SU-DHL-6 (cell line): ENCODE measurements around the gene GRID2.

ENCODE experiments used
- H2AFZ ChIP-seq: fragments of 200-600 bp; sonication (generic); 2 replicates; pipeline ENCODE4 v1.6.1; 2014; ENCODE audit warnings: low read depth, mild to moderate bottlenecking, moderate library complexity, mixed read lengths, antibody characterized with exemption, low read length; ENCODE audit not compliant: severe bottlenecking
- H3F3A ChIP-seq: fragments of 200-600 bp; shearing (Covaris generic); 2 replicates; pipeline ENCODE4 v1.6.0; 2016; ENCODE audit warnings: antibody characterized with exemption, mild to moderate bottlenecking; ENCODE audit not compliant: insufficient read depth
- H3K27ac ChIP-seq: fragments of 200-600 bp; sonication (generic); 2 replicates; pipeline ENCODE4 v1.5.1; 2016; ENCODE audit warnings: low read depth, mild to moderate bottlenecking, low read length, moderate library complexity, mixed read lengths
- H3K27me3 ChIP-seq: fragments of 200-600 bp; sonication (generic), shearing (Covaris generic); 2 replicates; pipeline ENCODE4 v1.6.0; 2014; ENCODE audit warnings: mild to moderate bottlenecking, low read length
- H3K36me3 ChIP-seq: fragments of 200-600 bp; sonication (generic); 2 replicates; pipeline ENCODE4 v1.6.1; 2014; ENCODE audit warnings: mild to moderate bottlenecking, low read length, mixed read lengths
- H3K4me2 ChIP-seq: fragments of 300-600, 200-600 bp; shearing (Covaris generic), sonication (generic); 2 replicates; pipeline ENCODE4 v1.6.0; 2014; ENCODE audit warnings: low read length, low read depth, mild to moderate bottlenecking; ENCODE audit not compliant: poor library complexity, severe bottlenecking
- H3K4me3 ChIP-seq: fragments of 200-600 bp; sonication (generic); 2 replicates; pipeline ENCODE4 v1.5.1; 2014; ENCODE audit warnings: antibody characterized with exemption, low read length, mild to moderate bottlenecking, mixed read lengths; ENCODE audit not compliant: insufficient read depth, poor library complexity, severe bottlenecking
- H3K79me2 ChIP-seq: fragments of 200-600 bp; sonication (generic); 2 replicates; pipeline ENCODE4 v1.6.1; 2014; ENCODE audit warnings: mild to moderate bottlenecking, low read length, moderate library complexity; ENCODE audit not compliant: insufficient read depth
- H3K9ac ChIP-seq: fragments of 200-600 bp; sonication (generic); 2 replicates; pipeline ENCODE4 v1.7.0; 2014; ENCODE audit warnings: mild to moderate bottlenecking, low read length
- H3K9me2 ChIP-seq: fragments of 200-600 bp; sonication (generic); replicated peaks from 2 replicates; pipeline ENCODE4 v1.6.1; 2014; ENCODE audit warnings: low read length; ENCODE audit not compliant: insufficient read depth
- H3K9me3 ChIP-seq: fragments of 200-600 bp; sonication (generic); 2 replicates; pipeline ENCODE4 v1.6.1; 2014; ENCODE audit warnings: low read length, mixed read lengths; ENCODE audit not compliant: insufficient read depth
- H4K20me1 ChIP-seq: fragments of 200-600 bp; sonication (generic); 2 replicates; pipeline ENCODE4 v1.6.1; 2014; ENCODE audit warnings: low read depth, mild to moderate bottlenecking, antibody characterized with exemption, low read length, moderate library complexity, mixed read lengths
- EZH2phosphoT487 ChIP-seq: fragments of 200-600 bp; sonication (generic), shearing (Covaris generic); conservative IDR thresholded peaks from 2 replicates; pipeline ENCODE4 v1.6.1; 2018; ENCODE audit warnings: mild to moderate bottlenecking, antibody characterized with exemption, low read length, moderate library complexity, mixed read lengths
- TF ChIP-seq, protein P1 (sequence below): fragments of 200-600 bp; sonication (generic); IDR thresholded peaks from one replicate; pipeline ENCODE4 v1.5.1; 2017; ENCODE audit warnings: antibody characterized with exemption, mild to moderate bottlenecking, low read length, moderate library complexity; ENCODE audit not compliant: insufficient read depth, poor library complexity, severe bottlenecking

Gene GRID2

GRCh38 chr4:92333016-92333415 lies 29.2 kb downstream of the GRID2 start:
- Histone ChIP-seq H3K27me3 (no peaks in the 10 kb centered on the region), H3K9me3 (no peaks in the 10 kb centered on the region), H3K9ac (no peak overlapping the region), H3F3A (no peaks in the 10 kb centered on the region), H3K79me2 (no peaks in the 10 kb centered on the region), H3K27ac (no peak overlapping the region), H3K4me3 (no peak overlapping the region), H3K36me3 (no peaks in the 10 kb centered on the region), H4K20me1 (no peaks in the 10 kb centered on the region), H3K4me2 (no peak overlapping the region), H2AFZ (no peak overlapping the region), H3K9me2 (no peaks in the 10 kb centered on the region)
- TF ChIP-seq EZH2phosphoT487, result no peak
- TF ChIP-seq, protein P1, sequence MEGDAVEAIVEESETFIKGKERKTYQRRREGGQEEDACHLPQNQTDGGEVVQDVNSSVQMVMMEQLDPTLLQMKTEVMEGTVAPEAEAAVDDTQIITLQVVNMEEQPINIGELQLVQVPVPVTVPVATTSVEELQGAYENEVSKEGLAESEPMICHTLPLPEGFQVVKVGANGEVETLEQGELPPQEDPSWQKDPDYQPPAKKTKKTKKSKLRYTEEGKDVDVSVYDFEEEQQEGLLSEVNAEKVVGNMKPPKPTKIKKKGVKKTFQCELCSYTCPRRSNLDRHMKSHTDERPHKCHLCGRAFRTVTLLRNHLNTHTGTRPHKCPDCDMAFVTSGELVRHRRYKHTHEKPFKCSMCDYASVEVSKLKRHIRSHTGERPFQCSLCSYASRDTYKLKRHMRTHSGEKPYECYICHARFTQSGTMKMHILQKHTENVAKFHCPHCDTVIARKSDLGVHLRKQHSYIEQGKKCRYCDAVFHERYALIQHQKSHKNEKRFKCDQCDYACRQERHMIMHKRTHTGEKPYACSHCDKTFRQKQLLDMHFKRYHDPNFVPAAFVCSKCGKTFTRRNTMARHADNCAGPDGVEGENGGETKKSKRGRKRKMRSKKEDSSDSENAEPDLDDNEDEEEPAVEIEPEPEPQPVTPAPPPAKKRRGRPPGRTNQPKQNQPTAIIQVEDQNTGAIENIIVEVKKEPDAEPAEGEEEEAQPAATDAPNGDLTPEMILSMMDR, result no peak

DNA sequence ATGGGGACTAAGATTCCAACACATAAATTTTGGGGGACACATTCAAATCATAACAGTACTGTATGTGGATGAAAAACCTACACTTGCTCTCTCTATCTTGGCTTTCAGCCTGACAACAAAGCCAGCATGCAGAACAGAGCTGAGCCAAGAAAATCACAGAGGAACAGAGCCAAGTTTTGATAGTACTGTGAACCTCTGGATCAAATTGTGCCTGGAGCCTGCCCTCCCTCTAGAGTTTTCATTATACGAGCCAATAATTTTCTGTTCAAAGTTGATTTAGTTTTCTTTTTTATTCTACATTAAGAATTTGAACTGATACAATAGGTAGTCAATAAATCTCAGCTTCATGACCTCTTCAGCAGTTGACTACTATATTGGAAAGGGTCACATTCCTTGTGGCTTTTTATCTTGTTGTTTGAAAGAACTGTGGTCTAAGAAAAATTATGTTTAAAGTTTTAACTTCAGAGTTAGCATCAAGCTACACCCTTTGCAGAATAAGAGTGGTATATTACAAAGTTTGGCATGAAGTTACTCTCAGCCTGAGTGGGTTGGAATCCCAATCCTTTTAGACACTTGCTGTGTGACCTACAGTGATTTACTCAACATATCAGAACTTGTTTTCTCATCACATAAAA lies 31.1 kb downstream of the GRID2 start:
- no peaks in the 10 kb centered on the region for H3K79me2 ChIP-seq
- no peaks in the 10 kb centered on the region for H3K9me3 ChIP-seq
- no peaks in the 10 kb centered on the region for H3F3A ChIP-seq
- no peaks in the 10 kb centered on the region for H3K27me3 ChIP-seq
- H3K9me2 ChIP-seq, result no peaks in the 10 kb centered on the region
- TF ChIP-seq, protein P1, result no peak
- no peak for TF ChIP-seq EZH2phosphoT487
- no peaks in the 10 kb centered on the region for H4K20me1 ChIP-seq
- no peaks in the 10 kb centered on the region for H3K36me3 ChIP-seq
- no peak overlapping the region for H2AFZ ChIP-seq
- no peak overlapping the region for H3K4me3 ChIP-seq
- H3K9ac ChIP-seq, result no peak overlapping the region
- H3K4me2 ChIP-seq, result no peak overlapping the region
- H3K27ac ChIP-seq, result no peak overlapping the region

GRCh38 chr4:92339676-92340075 lies 35.9 kb downstream of the GRID2 start:
- Histone ChIP-seq H3F3A (no peaks in the 10 kb centered on the region), H3K9me2 (no peaks in the 10 kb centered on the region), H3K4me2 (no peak overlapping the region), H4K20me1 (no peaks in the 10 kb centered on the region), H3K27ac (no peak overlapping the region), H3K4me3 (no peak overlapping the region), H3K36me3 (no peaks in the 10 kb centered on the region), H2AFZ (no peak overlapping the region), H3K27me3 (no peaks in the 10 kb centered on the region), H3K9ac (no peak overlapping the region), H3K9me3 (no peaks in the 10 kb centered on the region), H3K79me2 (no peaks in the 10 kb centered on the region)
- TF ChIP-seq, protein P1, result no peak
- no peak for TF ChIP-seq EZH2phosphoT487
